Fibroblast of lung (primary cell): Measurements from ENCODE around the gene PADI2. TPM values are rescaled to one million over a fixed set of nuclear protein-coding genes. Genes with fewer than 3 reads are reported as not detected.

ENCODE experiments used
- DNase-seq, 2 donors: peaks; one replicate each; pipeline versions ENCODE4 v3.0.0 to v3.0.0-alpha.2; 2010; ENCODE audit warnings: low read depth in 2 of 2
- H2AFZ ChIP-seq: 2 replicates; pipeline ENCODE4 v1.5.1; 2012; ENCODE audit warnings: low read length, control low read depth, inconsistent platforms
- H3K27ac ChIP-seq: 2 replicates; pipeline ENCODE4 v1.5.1; 2011; ENCODE audit warnings: low read length, control low read depth; ENCODE audit not compliant: insufficient read depth
- H3K27me3 ChIP-seq: 2 replicates; pipeline ENCODE4 v1.5.1; 2011; ENCODE audit warnings: mild to moderate bottlenecking, low read length; ENCODE audit not compliant: control insufficient read depth, insufficient read depth
- H3K36me3 ChIP-seq: 2 replicates; pipeline ENCODE4 v1.5.1; 2011; ENCODE audit warnings: low read length; ENCODE audit not compliant: control insufficient read depth, insufficient read depth
- H3K4me1 ChIP-seq: 2 replicates; pipeline ENCODE4 v1.5.1; 2011; ENCODE audit warnings: low read length; ENCODE audit not compliant: control insufficient read depth, insufficient read depth; ENCODE audit errors: extremely low read depth
- H3K4me2 ChIP-seq: 2 replicates; pipeline ENCODE4 v1.5.1; 2011; ENCODE audit warnings: low read length, control low read depth; ENCODE audit not compliant: insufficient read depth; ENCODE audit errors: extremely low read depth
- H3K4me3 ChIP-seq, 4 experiments: fragments of 200-600 bp in 1 of 4; sonication (generic) in 1 of 4; replicated peaks in 1 of 4; 2 replicates each; pipeline ENCODE4 v1.5.1; 2011 to 2016; ENCODE audit warnings: low read length in 4 of 4, low read depth in 3 of 4, mild to moderate bottlenecking in 3 of 4, control low read depth in 2 of 4, inconsistent platforms in 1 of 4, mixed read lengths in 1 of 4; ENCODE audit not compliant: insufficient read depth in 1 of 4; ENCODE audit errors: control extremely low read depth in 1 of 4
- H3K79me2 ChIP-seq: 2 replicates; pipeline ENCODE4 v1.5.1; 2012; ENCODE audit warnings: mild to moderate bottlenecking, low read length, inconsistent platforms; ENCODE audit not compliant: control insufficient read depth, insufficient read depth
- H3K9ac ChIP-seq: 2 replicates; pipeline ENCODE4 v1.5.1; 2011; ENCODE audit warnings: mild to moderate bottlenecking, low read length, control low read depth; ENCODE audit not compliant: insufficient read depth
- H3K9me3 ChIP-seq: 2 replicates; pipeline ENCODE4 v1.5.1; 2012; ENCODE audit warnings: low read depth, low read length; ENCODE audit not compliant: control insufficient read depth, insufficient read depth
- H4K20me1 ChIP-seq: 2 replicates; pipeline ENCODE4 v1.5.1; 2011; ENCODE audit warnings: low read length; ENCODE audit not compliant: control insufficient read depth, insufficient read depth; ENCODE audit errors: extremely low read depth
- EZH2 ChIP-seq: IDR thresholded peaks from 2 replicates; pipeline ENCODE4 v1.5.1; 2012; ENCODE audit warnings: low read length, control low read depth, mild to moderate bottlenecking; ENCODE audit errors: missing control alignments
- polyA plus RNA-seq, 2 donors: library from polyadenylated mRNA; depleted of rRNA in 1 of 2; stranded (reverse) in 1 of 2; unstranded in 1 of 2; fragments of >200 nt; gene quantifications; 2 replicates each; pipeline ENCODE4 v1.2.1, GENCODE V29; 2011 to 2012; ENCODE audit warnings: missing spikeins in 1 of 2
- total RNA-seq: library from RNA; depleted of rRNA; stranded (reverse); fragments of >200 nt; gene quantifications from 2 replicates; pipeline ENCODE4 v1.2.1, GENCODE V29; 2014
- TF ChIP-seq, protein P1 (sequence below), 2 donors: IDR thresholded peaks in 1 of 2; conservative IDR thresholded peaks in 1 of 2; 1 replicate in 1 of 2; 2 replicates in 1 of 2; pipeline ENCODE4 v1.5.1; 2011 to 2012; ENCODE audit warnings: low read length in 2 of 2, control low read depth in 1 of 2, inconsistent platforms in 1 of 2, low read depth in 1 of 2, mild to moderate bottlenecking in 1 of 2

PADI2 gene
- total and polyA plus RNA-seq, 2 donors (not counting 1 experiment from before 2014, with no cell fraction given): 0.03 TPM; not detected in 1

- no peaks in the 10 kb centered on the region for H3K79me2 ChIP-seq
- no peak overlapping the region for H3K27ac ChIP-seq
- no peaks in the 10 kb centered on the region for H4K20me1 ChIP-seq
- H3K4me1 ChIP-seq: no peaks in the 10 kb centered on the region
- no peak for TF ChIP-seq EZH2
- TF ChIP-seq, protein P1, sequence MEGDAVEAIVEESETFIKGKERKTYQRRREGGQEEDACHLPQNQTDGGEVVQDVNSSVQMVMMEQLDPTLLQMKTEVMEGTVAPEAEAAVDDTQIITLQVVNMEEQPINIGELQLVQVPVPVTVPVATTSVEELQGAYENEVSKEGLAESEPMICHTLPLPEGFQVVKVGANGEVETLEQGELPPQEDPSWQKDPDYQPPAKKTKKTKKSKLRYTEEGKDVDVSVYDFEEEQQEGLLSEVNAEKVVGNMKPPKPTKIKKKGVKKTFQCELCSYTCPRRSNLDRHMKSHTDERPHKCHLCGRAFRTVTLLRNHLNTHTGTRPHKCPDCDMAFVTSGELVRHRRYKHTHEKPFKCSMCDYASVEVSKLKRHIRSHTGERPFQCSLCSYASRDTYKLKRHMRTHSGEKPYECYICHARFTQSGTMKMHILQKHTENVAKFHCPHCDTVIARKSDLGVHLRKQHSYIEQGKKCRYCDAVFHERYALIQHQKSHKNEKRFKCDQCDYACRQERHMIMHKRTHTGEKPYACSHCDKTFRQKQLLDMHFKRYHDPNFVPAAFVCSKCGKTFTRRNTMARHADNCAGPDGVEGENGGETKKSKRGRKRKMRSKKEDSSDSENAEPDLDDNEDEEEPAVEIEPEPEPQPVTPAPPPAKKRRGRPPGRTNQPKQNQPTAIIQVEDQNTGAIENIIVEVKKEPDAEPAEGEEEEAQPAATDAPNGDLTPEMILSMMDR (conservative IDR thresholded peaks at IDR 0.05 in 1 of 2, IDR thresholded peaks at IDR 0.05 in 1 of 2; ENCODE audit: low read depth in 1 of 2, low read length in 2 of 2): no peak
- no peak overlapping the region for H2AFZ ChIP-seq
- H3K36me3 ChIP-seq: no peaks in the 10 kb centered on the region
- DNase-seq: peak in 1 of 2 donors; percentile 86
- no peaks in the 10 kb centered on the region for H3K27me3 ChIP-seq
- H3K9ac ChIP-seq: no peak overlapping the region
- H3K4me2 ChIP-seq: no peak overlapping the region
- H3K4me3 ChIP-seq: no peak overlapping the region
- H3K9me3 ChIP-seq: no peaks in the 10 kb centered on the region
Measured at GRCh38 chr1:17155257-17155920, 36.1 kb upstream of the PADI2 start.

GRCh38 chr1:17149771-17150170 lies 30.5 kb upstream of the PADI2 start:
- no peak for TF ChIP-seq EZH2
- TF ChIP-seq, protein P1 (conservative IDR thresholded peaks at IDR 0.05 in 1 of 2, IDR thresholded peaks at IDR 0.05 in 1 of 2; ENCODE audit: low read depth in 1 of 2, low read length in 2 of 2): no peak
- H3K4me1 ChIP-seq: no peaks in the 10 kb centered on the region
- H3K9ac ChIP-seq: no peak overlapping the region
- no peaks in the 10 kb centered on the region for H4K20me1 ChIP-seq
- no peak overlapping the region for H3K27ac ChIP-seq
- H3K4me3 ChIP-seq: no peak overlapping the region
- H3K79me2 ChIP-seq: no peaks in the 10 kb centered on the region
- H3K27me3 ChIP-seq: peaks cover 3% of the 10 kb centered on the region
- no peak overlapping the region for H2AFZ ChIP-seq
- no peaks in the 10 kb centered on the region for H3K36me3 ChIP-seq
- H3K4me2 ChIP-seq: no peak overlapping the region
- DNase-seq: no peak
- no peaks in the 10 kb centered on the region for H3K9me3 ChIP-seq

GRCh38 chr1:17148950-17149608 lies 29.8 kb upstream of the PADI2 start:
- peaks cover 3% of the 10 kb centered on the region for H3K27me3 ChIP-seq
- TF ChIP-seq, protein P1 (conservative IDR thresholded peaks at IDR 0.05 in 1 of 2, IDR thresholded peaks at IDR 0.05 in 1 of 2; ENCODE audit: low read depth in 1 of 2, low read length in 2 of 2): no peak
- TF ChIP-seq EZH2: no peak
- no peak overlapping the region for H2AFZ ChIP-seq
- no peaks in the 10 kb centered on the region for H3K36me3 ChIP-seq
- no peaks in the 10 kb centered on the region for H3K4me1 ChIP-seq
- no peak overlapping the region for H3K9ac ChIP-seq
- no peak for DNase-seq
- H3K27ac ChIP-seq: no peak overlapping the region
- H3K79me2 ChIP-seq: no peaks in the 10 kb centered on the region
- no peaks in the 10 kb centered on the region for H3K9me3 ChIP-seq
- H4K20me1 ChIP-seq: no peaks in the 10 kb centered on the region
- no peak overlapping the region for H3K4me3 ChIP-seq
- no peak overlapping the region for H3K4me2 ChIP-seq
